NK-92 (cell line): ENCODE measurements around the gene ACTR1B.
"Not testable (repeated sequence)": the region's sequence is repeated elsewhere in the genome, so short reads cannot be mapped to it uniquely, and the experiment has no call there.

Experiments used
- DNase-seq: peaks from one replicate; lab custom pipeline; 2025; ENCODE audit not compliant: unreplicated experiment; lab: John Stamatoyannopoulos, UW

The ACTR1B gene

GRCh38 chr2:97691166-97691565, 27.3 kb upstream of the ACTR1B start:
- no peak for DNase-seq

- DNase-seq: no peak
These were observed 24.4 kb upstream of the ACTR1B start for GRCh38 chr2:97688062-97688827.

DNA sequence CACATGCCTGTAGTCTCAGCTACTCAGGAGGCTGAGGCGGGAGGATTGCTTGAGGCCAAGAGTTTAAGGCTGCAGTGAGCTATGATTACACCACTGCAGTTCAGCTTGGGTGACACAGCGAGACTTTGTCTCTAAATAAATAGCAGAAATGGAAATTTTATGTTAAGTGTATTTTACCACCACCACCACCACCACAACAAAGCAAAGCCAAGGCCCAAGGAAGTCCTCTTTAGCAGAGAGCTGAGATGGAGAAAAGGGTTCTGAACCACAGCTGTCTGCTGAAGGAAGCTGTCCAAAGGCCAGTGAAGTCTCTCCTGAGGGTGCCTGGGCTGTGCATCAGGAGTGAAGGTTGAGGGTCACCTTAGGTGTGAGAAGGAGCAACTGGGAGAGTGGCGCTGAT, 23.4 kb upstream of the ACTR1B start:
- DNase-seq: not testable (repeated sequence)

DNA sequence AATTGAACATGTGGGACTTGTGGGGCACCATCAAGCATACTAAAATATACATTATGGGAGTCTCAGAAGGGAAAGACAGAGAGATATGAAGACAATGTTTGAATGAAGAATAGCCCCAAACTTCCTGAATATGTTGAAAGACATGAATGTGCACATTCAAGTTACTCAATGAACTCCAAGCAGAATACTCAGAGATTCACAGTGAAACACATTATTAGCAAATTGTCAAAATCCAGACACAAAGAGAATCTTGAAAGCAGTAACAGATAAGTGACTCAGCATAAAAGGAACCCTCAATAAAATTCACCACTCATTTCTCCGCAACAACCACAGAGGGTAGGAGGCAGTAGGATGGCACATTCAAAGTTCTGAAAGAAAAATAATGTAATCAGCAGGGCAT, 14.5 kb upstream of the ACTR1B start:
- DNase-seq: no peak

GRCh38 chr2:97677480-97677879, 13.6 kb upstream of the ACTR1B start:
- no peak for DNase-seq

DNA sequence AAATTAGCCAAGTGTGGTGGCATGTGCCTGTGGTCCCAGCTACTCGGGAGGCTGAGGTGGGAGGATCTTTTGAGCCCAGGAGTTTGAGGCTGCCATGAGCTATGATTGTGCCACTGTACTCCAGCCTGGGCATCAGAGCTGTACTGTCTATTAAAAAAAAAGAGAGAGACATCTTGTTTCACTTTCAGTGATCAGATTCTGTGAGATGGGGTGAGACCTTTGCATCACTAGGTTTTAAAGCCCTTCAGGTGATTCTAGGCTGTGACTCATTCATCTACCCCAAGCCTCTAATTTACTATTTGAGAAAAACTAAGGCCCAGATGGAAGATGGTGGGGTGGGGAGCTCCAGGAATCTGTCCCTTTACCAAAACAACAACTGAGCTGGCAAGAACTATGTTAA, 12.8 kb upstream of the ACTR1B start:
- DNase-seq: no peak

DNA sequence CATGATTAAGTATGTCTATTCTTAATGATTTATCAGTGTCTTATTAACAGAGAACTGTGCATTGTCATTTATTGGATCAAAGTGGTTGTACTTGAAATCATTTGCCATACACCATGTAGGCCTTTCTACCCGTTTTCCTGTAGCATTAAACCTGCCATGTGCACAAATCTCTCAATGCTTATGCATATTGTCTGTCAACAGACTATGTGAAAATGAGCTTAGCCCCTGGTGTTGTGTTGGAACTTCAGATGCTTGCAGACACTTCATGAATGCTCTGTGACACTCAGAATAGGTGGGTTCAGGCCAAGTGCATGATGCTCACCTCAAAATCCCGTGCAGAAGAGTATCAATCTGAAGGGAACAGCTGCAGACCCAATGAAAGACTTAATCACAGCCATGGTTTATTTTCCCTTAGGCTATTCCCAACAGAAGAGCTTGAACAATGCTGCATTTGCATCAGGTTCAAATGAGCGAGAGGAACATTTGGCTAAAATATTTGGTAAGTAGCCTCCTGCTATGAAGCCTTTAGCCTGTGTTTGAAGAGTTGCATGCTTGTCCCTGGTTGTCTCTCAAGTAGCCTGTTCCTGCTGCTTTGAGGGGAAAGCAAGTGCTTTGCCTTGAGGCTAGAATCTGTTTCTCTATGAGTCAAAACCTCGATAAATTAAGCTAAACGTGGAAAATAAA, 11.7 kb upstream of the ACTR1B start:
- DNase-seq: no peak

DNA sequence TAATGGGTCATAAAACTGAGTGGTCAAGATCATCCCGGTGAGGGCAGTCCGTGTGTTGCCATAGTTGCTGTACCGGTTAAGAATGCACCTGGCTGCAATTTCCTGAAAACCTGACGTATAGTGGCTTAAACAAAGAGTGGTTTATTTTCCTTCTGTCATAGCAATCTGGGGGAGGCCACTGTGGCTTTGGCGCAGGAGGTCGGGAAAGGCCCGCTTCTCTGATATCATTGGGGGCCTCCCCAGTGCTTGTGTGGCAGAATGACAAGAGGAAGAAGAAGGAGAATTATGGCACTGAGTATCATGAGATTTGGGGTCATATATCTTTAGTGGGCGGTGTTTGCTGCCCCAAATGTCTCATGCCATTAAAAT, 10.1 kb upstream of the ACTR1B start:
- no peak for DNase-seq

DNA sequence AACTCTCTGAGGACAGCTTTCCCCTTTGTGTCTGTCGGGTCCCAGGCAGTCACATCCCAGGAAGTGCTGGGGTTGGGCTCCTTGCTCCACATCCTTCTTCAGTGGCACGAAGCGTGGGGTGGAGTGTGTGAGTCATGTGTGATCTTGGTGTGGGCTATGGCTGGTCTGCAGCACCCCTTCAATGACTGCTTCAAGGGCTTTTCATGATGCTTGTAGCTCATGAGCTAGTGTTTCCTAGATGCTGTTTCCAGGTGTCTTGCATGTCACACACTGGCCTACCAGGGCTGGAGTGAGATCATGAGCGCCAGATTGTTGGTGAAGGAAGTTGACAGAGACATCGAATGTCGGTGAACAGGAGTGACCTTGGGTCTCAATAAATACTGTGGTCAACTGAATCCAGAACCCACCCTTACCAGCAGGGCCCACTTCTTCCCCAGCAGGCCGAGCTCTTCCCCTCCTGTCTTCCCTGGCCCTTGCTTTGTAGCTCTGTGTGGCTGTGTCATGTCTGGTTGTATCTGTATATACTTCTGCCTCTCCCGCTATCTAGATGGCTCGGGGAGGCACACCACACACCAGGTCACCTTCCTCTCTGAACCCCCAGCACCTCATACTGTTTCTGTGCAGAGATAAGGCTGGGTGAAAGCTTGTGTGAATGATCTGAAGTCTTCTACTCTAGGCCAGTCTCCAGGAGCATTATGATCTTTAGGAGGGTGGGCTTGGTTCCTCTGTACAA, 9.5 kb upstream of the ACTR1B start:
- no peak for DNase-seq

- not testable (repeated sequence) for DNase-seq
These were observed 8.8 kb upstream of the ACTR1B start for GRCh38 chr2:97672606-97673140.

DNA sequence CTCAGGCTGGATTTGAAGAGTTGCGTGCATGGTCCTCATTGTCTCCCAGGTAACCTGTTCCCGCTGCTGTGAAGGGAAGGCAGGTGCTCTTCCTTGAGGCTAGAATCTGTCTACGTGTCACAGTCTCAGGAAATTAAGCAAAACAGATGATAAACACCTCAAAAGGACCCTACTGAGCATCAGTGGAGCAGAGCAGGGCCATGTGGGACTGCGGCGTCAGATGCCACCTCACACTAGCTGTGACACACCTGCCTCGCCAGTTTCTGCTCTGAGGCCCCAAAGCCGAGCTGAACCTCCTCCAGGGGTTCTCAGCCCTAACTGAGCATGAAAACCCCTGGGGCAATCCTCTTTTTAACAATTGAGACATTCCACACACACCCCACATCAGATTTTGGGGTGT, 7.7 kb upstream of the ACTR1B start:
- no peak for DNase-seq

GRCh38 chr2:97670471-97670870, 6.6 kb upstream of the ACTR1B start:
- no peak for DNase-seq

GRCh38 chr2:97669448-97669847, 5.6 kb upstream of the ACTR1B start, which contains the start of gene C2orf92:
Gene C2orf92 (plus strand): TSS chr2:97669713. CDS start chr2:97669789, 76 bp downstream.
- no peak for DNase-seq

DNA sequence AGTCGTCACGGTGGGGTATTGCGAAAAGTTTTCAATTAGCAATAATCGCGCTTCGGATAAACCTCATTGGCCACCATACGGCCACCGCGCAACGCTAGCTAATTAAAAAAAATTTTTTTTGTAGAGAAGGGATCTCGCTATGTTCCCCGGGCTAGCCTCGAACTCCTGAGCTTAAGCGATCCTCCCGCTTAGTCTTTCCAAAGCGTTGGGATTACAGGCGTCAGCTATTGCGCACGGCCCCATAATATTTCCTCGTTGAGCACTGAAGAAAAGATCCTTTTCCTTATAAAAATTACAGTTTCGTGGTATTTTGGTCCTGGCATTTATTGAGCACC, 759 bp upstream of the ACTR1B start:
- DNase-seq: no peak

- DNase-seq: no peak
These were observed 250 bp downstream of the ACTR1B start for GRCh38 chr2:97663626-97663961.

- DNase-seq: no peak
These were observed 784 bp downstream of the ACTR1B start for GRCh38 chr2:97662895-97663625.

GRCh38 chr2:97662386-97662894, 1.4 kb downstream of the ACTR1B start:
- DNase-seq: no peak

- no peak for DNase-seq
These were observed 1.9 kb downstream of the ACTR1B start for GRCh38 chr2:97661927-97662326.

DNA sequence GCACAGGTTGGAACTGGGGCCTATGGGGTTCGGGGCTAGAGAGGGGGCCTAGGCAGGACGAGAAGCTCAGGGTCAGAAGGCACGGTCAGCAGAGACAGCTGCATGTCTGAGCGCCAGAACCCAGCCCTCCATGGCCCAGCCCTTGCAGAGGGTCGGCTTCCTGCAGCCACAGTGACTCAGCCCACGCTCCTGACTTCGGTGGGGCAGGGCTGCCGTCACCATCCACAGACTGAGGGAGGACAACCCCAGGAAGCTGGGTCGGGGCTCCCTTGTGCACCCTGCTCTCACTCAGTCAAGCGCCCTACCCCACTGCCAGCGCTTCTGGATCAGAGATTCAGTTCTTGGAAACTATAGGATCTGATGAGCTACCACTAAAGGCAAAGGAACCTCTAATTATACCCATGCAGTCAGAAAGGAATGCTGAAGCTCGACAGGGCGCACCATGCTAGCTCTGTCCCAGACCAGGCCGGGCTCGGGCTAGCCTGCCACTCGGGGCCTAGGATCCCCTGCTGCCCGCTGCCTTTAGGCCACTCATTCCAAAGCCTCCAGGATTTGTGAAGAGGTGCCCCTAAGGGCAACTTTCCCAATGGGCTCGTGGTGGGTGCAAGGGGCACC, 3.0 kb downstream of the ACTR1B start:
- no peak for DNase-seq

DNA sequence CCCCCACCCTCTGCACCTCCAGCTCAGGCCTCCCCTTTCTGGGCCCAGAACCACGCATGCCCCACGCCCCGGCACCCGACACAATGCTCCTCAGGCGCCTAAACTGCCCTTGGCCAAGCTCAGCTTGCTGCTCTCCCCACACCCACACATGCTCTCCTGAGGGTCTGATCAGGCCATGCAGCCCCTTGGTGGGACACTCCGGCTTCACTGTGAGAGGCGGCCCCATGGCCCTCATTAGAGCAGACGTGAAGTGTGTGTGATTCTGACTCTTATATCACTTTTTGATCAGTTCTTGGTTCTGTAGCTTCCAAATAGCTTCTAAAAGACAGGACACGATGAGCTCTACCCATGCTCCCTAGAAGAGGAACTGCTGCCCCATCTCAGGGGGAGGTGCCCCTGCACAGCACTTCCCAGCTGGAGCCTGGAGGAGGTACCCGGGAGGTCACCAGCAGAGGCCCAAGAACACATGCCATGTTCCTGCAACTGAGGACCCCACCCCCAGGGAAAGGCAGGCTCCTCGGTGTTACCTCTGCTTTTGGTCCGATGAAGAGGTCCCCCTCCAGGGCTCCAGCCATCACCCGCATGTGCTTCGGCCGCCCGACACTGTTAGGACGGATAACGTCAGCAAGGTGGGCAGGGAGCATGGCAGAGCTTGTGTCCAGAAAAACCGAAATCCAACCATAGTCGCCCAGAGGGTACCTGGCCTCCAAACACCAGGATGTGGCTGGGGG, 3.6 kb downstream of the ACTR1B start:
- DNase-seq: no peak
